Right lobe of liver (tissue), 4 donors: ENCODE data around the gene MED27.

Experiments
- CTCF ChIP-seq, 4 donors: fragments of 200-600 bp in 3 of 4; fragments of 450-650 bp in 1 of 4; IDR thresholded peaks; one replicate each; pipeline versions ENCODE4 v1.5.1 to v1.8.0; 2016 to 2022; ENCODE audit warnings: antibody characterized with exemption in 4 of 4, mild to moderate bottlenecking in 2 of 4
- POLR2A ChIP-seq: fragments of 450-650 bp; IDR thresholded peaks from one replicate; pipeline ENCODE4 v1.6.1; 2017; ENCODE audit warnings: antibody characterized with exemption, mild to moderate bottlenecking
- donor health status: DM: no; HTN: no; CAD: no.
- donor health status: DM: no; HTN: no; CAD: no.
- donor health status: DM: no; HTN: yes; CAD: no.

- no peak for TF ChIP-seq CTCF (IDR thresholded peaks at IDR 0.05)
- no peak for TF ChIP-seq POLR2A
Measured at GRCh38 chr9:131982671-131983239, 96.9 kb downstream of the MED27 start.
